Stomach (tissue), 4 donors: Measurements from ENCODE around the gene MRPS31.

Experiments
- CTCF ChIP-seq, 7 experiments: fragments of 450-650 bp in 4 of 7; fragments of 200-600 bp in 3 of 7; sonication (generic) in 3 of 7; IDR thresholded peaks; one replicate each; pipeline ENCODE4 v1.5.1; 2016 to 2019; ENCODE audit warnings: antibody characterized with exemption in 7 of 7, control low read depth in 2 of 7, mild to moderate bottlenecking in 1 of 7
- POLR2A ChIP-seq, 4 donors: fragments of 450-650 bp; IDR thresholded peaks; one replicate each; pipeline ENCODE4 v1.6.1; 2016; ENCODE audit warnings: antibody characterized with exemption in 4 of 4, control low read depth in 2 of 4, mild to moderate bottlenecking in 1 of 4, moderate library complexity in 1 of 4

DNA sequence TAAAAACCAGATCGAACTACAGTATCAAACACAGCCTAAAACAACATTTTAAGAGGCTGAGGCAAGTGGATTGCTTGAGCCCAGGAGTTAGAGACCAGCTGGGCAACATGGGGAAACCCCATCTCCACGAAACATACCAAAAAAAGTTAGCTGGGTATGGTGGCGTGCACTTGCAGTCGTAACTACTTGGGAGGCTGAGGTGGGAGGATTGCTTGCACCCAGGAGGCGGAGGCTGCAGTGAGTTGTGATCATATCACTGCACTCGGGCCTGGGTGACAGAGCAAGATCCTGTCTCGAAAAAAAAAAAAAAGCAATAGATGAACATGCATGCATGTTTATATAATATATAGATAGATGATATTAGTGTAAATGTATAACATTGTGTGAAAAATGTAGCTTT is 5.2 kb upstream of the MRPS31 start:
- TF ChIP-seq CTCF (IDR thresholded peaks at IDR 0.05) (no peak), POLR2A (IDR thresholded peaks at IDR 0.05) (no peak)
